Mucosa of descending colon (tissue), 3 donors: ENCODE results near the gene TREML4. TPM values are rescaled to one million over a fixed set of nuclear protein-coding genes. Genes with fewer than 3 reads are reported as not detected.

Experiments used
- ATAC-seq: fragments of 200-7000 bp; cut with Tn5 transposase; one replicate; pipeline ENCODE4 v1.9.1; 2020; ENCODE audit warnings: mild to moderate bottlenecking, moderate library complexity
- DNase-seq, 3 donors: peaks; one replicate each; pipeline ENCODE4 v3.0.0-alpha.2; 2020
- H3K36me3 ChIP-seq: fragments of 200-600 bp; one replicate; pipeline ENCODE4 v1.8.0; 2021; ENCODE audit warnings: low read depth, mild to moderate bottlenecking
- H3K4me1 ChIP-seq: fragments of 200-600 bp; one replicate; pipeline ENCODE4 v1.8.0; 2021; ENCODE audit warnings: low read depth, mild to moderate bottlenecking
- H3K4me3 ChIP-seq: fragments of 200-600 bp; one replicate; pipeline ENCODE4 v1.8.0; 2021; ENCODE audit warnings: mild to moderate bottlenecking
- H3K9me3 ChIP-seq: fragments of 200-600 bp; one replicate; pipeline ENCODE4 v1.8.0; 2021; ENCODE audit warnings: mild to moderate bottlenecking
- CTCF ChIP-seq: fragments of 200-600 bp; IDR thresholded peaks from one replicate; pipeline ENCODE4 v1.8.0; 2022; ENCODE audit warnings: antibody characterized with exemption, mild to moderate bottlenecking
- intact Hi-C, 2 donors: fragments of 100-400 bp; cut with DNase I in 1 of 2; cut with micrococcal nuclease in 1 of 2; formaldehyde crosslinking; loops; one replicate each; pipeline versions ENCODE4 v1.11.0 to v1.11.1; 2022; cut with DNase I, micrococcal nuclease
- total RNA-seq, 3 donors: library from RNA; stranded (reverse); fragmentation: NEBNext Ultra II Directional in 2 of 3; extraction: Animal tissue kit (Norgen Biotek cat#: 25700) in 2 of 3; gene quantifications; one replicate each; pipeline versions ENCODE4 v1.2.1 to v1.2.4, GENCODE V29; 2021 to 2023
- donor health status: DM: no; HTN: no; CAD: no; lungs with moderate emphysema.
- donor health status: DM: no; HTN: no; CAD: no.
- donor health status: DM: no; HTN: yes; CAD: no.

The TREML4 gene
- total RNA-seq, 3 donors from 2014 or later, result not detected

- DNase-seq, result no peak
- no peak overlapping the region for H3K4me3 ChIP-seq
- no peaks in the 10 kb centered on the region for H3K36me3 ChIP-seq
- no peak for TF ChIP-seq CTCF
- intact Hi-C loops, result no loop called here
- H3K9me3 ChIP-seq, result no peaks in the 10 kb centered on the region
- H3K4me1 ChIP-seq, result no peaks in the 10 kb centered on the region
- no peak for ATAC-seq
Measured at GRCh38 chr6:41247882-41248705, 19.9 kb downstream of the TREML4 start.

GRCh38 chr6:41252401-41253169, 24.4 kb downstream of the TREML4 start:
- Histone ChIP-seq H3K9me3 (no peaks in the 10 kb centered on the region), H3K4me3 (no peak overlapping the region), H3K36me3 (no peaks in the 10 kb centered on the region), H3K4me1 (no peaks in the 10 kb centered on the region)
- no peak for ATAC-seq
- intact Hi-C loops, result no loop called here
- TF ChIP-seq CTCF, result no peak
- no peak for DNase-seq

GRCh38 chr6:41255110-41255509, 27.0 kb downstream of the TREML4 start:
- ATAC-seq, result no peak
- Histone ChIP-seq H3K4me1 (no peaks in the 10 kb centered on the region), H3K9me3 (no peaks in the 10 kb centered on the region), H3K4me3 (no peak overlapping the region), H3K36me3 (no peaks in the 10 kb centered on the region)
- DNase-seq, result no peak
- intact Hi-C loops, result no loop called here
- TF ChIP-seq CTCF, result no peak

GRCh38 chr6:41255638-41256246, 27.6 kb downstream of the TREML4 start:
- peak; percentile 31 for ATAC-seq
- H3K4me1 ChIP-seq, result no peaks in the 10 kb centered on the region
- H3K9me3 ChIP-seq, result peaks cover 4% of the 10 kb centered on the region
- no peak overlapping the region for H3K4me3 ChIP-seq
- DNase-seq, result no peak
- no peak for TF ChIP-seq CTCF
- no peaks in the 10 kb centered on the region for H3K36me3 ChIP-seq
- intact Hi-C loops, result no loop called here

- H3K4me1 ChIP-seq, result no peaks in the 10 kb centered on the region
- no peak overlapping the region for H3K4me3 ChIP-seq
- DNase-seq (no peak), ATAC-seq (peak; percentile 47)
- H3K36me3 ChIP-seq, result no peaks in the 10 kb centered on the region
- H3K9me3 ChIP-seq, result peaks cover 6% of the 10 kb centered on the region
- no peak for TF ChIP-seq CTCF
- intact Hi-C loops, result no loop called here
Measured at GRCh38 chr6:41256383-41256782, 28.2 kb downstream of the TREML4 start.
